SK-N-DZ (cell line): Measurements from ENCODE around the gene FLYWCH1.

Experiments used
- DNase-seq: peaks from one replicate; pipeline ENCODE4 v3.0.0-alpha.2; 2015; ENCODE audit warnings: low spot score

The FLYWCH1 gene

GRCh38 chr16:2899564-2900072 is 12.1 kb upstream of the FLYWCH1 start:
- DNase-seq: no peak

- DNase-seq: no peak
These were observed 11.1 kb upstream of the FLYWCH1 start for GRCh38 chr16:2900526-2901075.

GRCh38 chr16:2902337-2903130 is 9.2 kb upstream of the FLYWCH1 start:
- DNase-seq: no peak

- DNase-seq: peak; percentile 88
These were observed 7.4 kb upstream of the FLYWCH1 start for GRCh38 chr16:2904100-2904921.

- DNase-seq: no peak
These were observed 6.8 kb upstream of the FLYWCH1 start for GRCh38 chr16:2904922-2905240.

- DNase-seq: peak; percentile 98
These were observed 6.3 kb upstream of the FLYWCH1 start for GRCh38 chr16:2905241-2905987.

GRCh38 chr16:2905988-2906387 is 5.7 kb upstream of the FLYWCH1 start:
- DNase-seq: no peak

GRCh38 chr16:2907084-2907753 is 4.5 kb upstream of the FLYWCH1 start:
- DNase-seq: peak; percentile 57

GRCh38 chr16:2910441-2910969 is 1.2 kb upstream of the FLYWCH1 start:
- no peak for DNase-seq

GRCh38 chr16:2912330-2913199 is 834 bp downstream of the FLYWCH1 start:
- no peak for DNase-seq

GRCh38 chr16:2913603-2914002 is 1.9 kb downstream of the FLYWCH1 start:
- DNase-seq: no peak

- no peak for DNase-seq
These were observed 2.5 kb downstream of the FLYWCH1 start for GRCh38 chr16:2914233-2914632.

- DNase-seq: no peak
These were observed 3.6 kb downstream of the FLYWCH1 start for GRCh38 chr16:2915196-2915929.

GRCh38 chr16:2919511-2920255 is 8.0 kb downstream of the FLYWCH1 start:
- DNase-seq: peak; percentile 77

GRCh38 chr16:2923481-2923880 is 11.8 kb downstream of the FLYWCH1 start:
- DNase-seq: no peak

GRCh38 chr16:2924901-2925755 is 13.4 kb downstream of the FLYWCH1 start:
- DNase-seq: no peak

- no peak for DNase-seq
These were observed 14.4 kb downstream of the FLYWCH1 start for GRCh38 chr16:2925951-2926649.
